HG02840 (cell line): ENCODE data around the gene BCL10.
"Not testable (repeated sequence)": the region's sequence is repeated elsewhere in the genome, so short reads cannot be mapped to it uniquely, and the experiment has no call there.

ENCODE experiments used
- ATAC-seq: cut with Tn5 transposase; IDR thresholded peaks from one replicate; pipeline ENCODE4 v1.9.1; 2021; ENCODE audit warnings: mild to moderate bottlenecking, moderate library complexity, moderate number of reproducible peaks; ENCODE audit not compliant: unreplicated experiment, low FRiP score

BCL10 gene

GRCh38 chr1:85268801-85269585, 7.4 kb downstream of the BCL10 start:
- no peak for ATAC-seq

GRCh38 chr1:85267313-85267712, 9.1 kb downstream of the BCL10 start:
- no peak for ATAC-seq

GRCh38 chr1:85264150-85264549, 12.3 kb downstream of the BCL10 start:
- no peak for ATAC-seq

- no peak for ATAC-seq
Observed at GRCh38 chr1:85262985-85263384, 13.4 kb downstream of the BCL10 start.

GRCh38 chr1:85259912-85260274, 16.5 kb downstream of the BCL10 start:
- no peak for ATAC-seq

- peak; percentile 99 for ATAC-seq
Observed at GRCh38 chr1:85259118-85259911, 17.1 kb downstream of the BCL10 start, which contains the start of gene C1orf52. Gene C1orf52 (minus strand): TSS chr1:85259662. CDS start chr1:85259633, 29 bp downstream.

- no peak for ATAC-seq
Observed at GRCh38 chr1:85258536-85259117, 17.8 kb downstream of the BCL10 start.

GRCh38 chr1:85249042-85249441, 27.4 kb downstream of the BCL10 start:
- not testable (repeated sequence) for ATAC-seq

GRCh38 chr1:85245891-85246290, 30.5 kb downstream of the BCL10 start:
- ATAC-seq = no peak

GRCh38 chr1:85245456-85245855, 31.0 kb downstream of the BCL10 start:
- no peak for ATAC-seq

GRCh38 chr1:85244271-85245061, 32.0 kb downstream of the BCL10 start:
- no peak for ATAC-seq

- ATAC-seq = no peak
Observed at GRCh38 chr1:85243372-85243771, 33.1 kb downstream of the BCL10 start.

GRCh38 chr1:85240643-85241042, 35.8 kb downstream of the BCL10 start:
- no peak for ATAC-seq

- ATAC-seq = no peak
Observed at GRCh38 chr1:85240174-85240601, 36.2 kb downstream of the BCL10 start.

GRCh38 chr1:85237613-85238012, 38.8 kb downstream of the BCL10 start:
- no peak for ATAC-seq

- ATAC-seq = no peak
Observed at GRCh38 chr1:85230305-85230977, 46.0 kb downstream of the BCL10 start.

GRCh38 chr1:85229574-85230097, 46.8 kb downstream of the BCL10 start:
- ATAC-seq = no peak

GRCh38 chr1:85228972-85229371, 47.5 kb downstream of the BCL10 start:
- no peak for ATAC-seq

- no peak for ATAC-seq
Observed at GRCh38 chr1:85225624-85226380, 50.6 kb downstream of the BCL10 start.
